Measurements from ENCODE around the gene OR6P1.

The OR6P1 gene

GRCh38 chr1:158570480-158570879 is at the start of gene OR6P1:
Gene OR6P1, minus strand, starts transcription at chr1:158570580. Its CDS starts 6,976 bp downstream, at chr1:158563604.
- DNase-seq (ENCODE audit: low read depth, low spot score), result no peak

GRCh38 chr1:158613764-158614163 is 43.4 kb upstream of the OR6P1 start:
- DNase-seq (ENCODE audit: low read depth, low spot score), result no peak

GRCh38 chr1:158611916-158612315 is 41.5 kb upstream of the OR6P1 start:
- DNase-seq (ENCODE audit: low read depth, low spot score), result no peak

GRCh38 chr1:158607296-158607695 is 36.9 kb upstream of the OR6P1 start:
- DNase-seq (ENCODE audit: low read depth, low spot score), result no peak

GRCh38 chr1:158604968-158605367 is 34.6 kb upstream of the OR6P1 start, which contains the start of gene OR10Z1:
Gene OR10Z1, plus strand, starts transcription at chr1:158605268. Its CDS starts 1,171 bp downstream, at chr1:158606439.
- DNase-seq (ENCODE audit: low read depth, low spot score), result no peak

- no peak for DNase-seq (ENCODE audit: low read depth, low spot score)
Measured at GRCh38 chr1:158600735-158601134, 30.4 kb upstream of the OR6P1 start.

GRCh38 chr1:158586942-158587341 is 16.6 kb upstream of the OR6P1 start:
- no peak for DNase-seq (ENCODE audit: low read depth, low spot score)

GRCh38 chr1:158583962-158584361 is 13.6 kb upstream of the OR6P1 start:
- no peak for DNase-seq (ENCODE audit: low read depth, low spot score)

GRCh38 chr1:158579733-158580132 is 9.4 kb upstream of the OR6P1 start, which contains the start of gene OR10X1:
Gene OR10X1, minus strand, starts transcription at chr1:158579899. Its CDS starts 0 bp downstream, at chr1:158579899.
- DNase-seq (ENCODE audit: low read depth, low spot score), result no peak

GRCh38 chr1:158577561-158577960 is 7.2 kb upstream of the OR6P1 start:
- DNase-seq (ENCODE audit: low read depth, low spot score), result no peak

GRCh38 chr1:158572226-158572625 is 1.8 kb upstream of the OR6P1 start:
- DNase-seq (ENCODE audit: low read depth, low spot score), result no peak

GRCh38 chr1:158564608-158565007 is 5.8 kb downstream of the OR6P1 start:
- no peak for DNase-seq (ENCODE audit: low read depth, low spot score)

GRCh38 chr1:158563853-158564252 is 6.5 kb downstream of the OR6P1 start:
- no peak for DNase-seq (ENCODE audit: low read depth, low spot score)

- DNase-seq (ENCODE audit: low read depth, low spot score), result no peak
Measured at GRCh38 chr1:158559696-158560095, 10.7 kb downstream of the OR6P1 start.

GRCh38 chr1:158554352-158554751 is 16.0 kb downstream of the OR6P1 start, which contains the start of gene OR6Y1:
Gene OR6Y1, minus strand, starts transcription at chr1:158554405. Its CDS starts 6,300 bp downstream, at chr1:158548105.
- DNase-seq (ENCODE audit: low read depth, low spot score), result no peak

- no peak for DNase-seq (ENCODE audit: low read depth, low spot score)
Measured at GRCh38 chr1:158552296-158552695, 18.1 kb downstream of the OR6P1 start.

- no peak for DNase-seq (ENCODE audit: low read depth, low spot score)
Measured at GRCh38 chr1:158547533-158547932, 22.8 kb downstream of the OR6P1 start.

- DNase-seq (ENCODE audit: low read depth, low spot score), result no peak
Measured at GRCh38 chr1:158537609-158538008, 32.8 kb downstream of the OR6P1 start.

- no peak for DNase-seq (ENCODE audit: low read depth, low spot score)
Measured at GRCh38 chr1:158534496-158534895, 35.9 kb downstream of the OR6P1 start.

- DNase-seq (ENCODE audit: low read depth, low spot score), result no peak
Measured at GRCh38 chr1:158527190-158527815, 43.1 kb downstream of the OR6P1 start.

- no peak for DNase-seq (ENCODE audit: low read depth, low spot score)
Measured at GRCh38 chr1:158521666-158522058, 48.7 kb downstream of the OR6P1 start.

- no peak for DNase-seq (ENCODE audit: low read depth, low spot score)
Measured at GRCh38 chr1:158520955-158521665, 49.3 kb downstream of the OR6P1 start.

- no peak for DNase-seq (ENCODE audit: low read depth, low spot score)
Measured at GRCh38 chr1:158520021-158520420, 50.4 kb downstream of the OR6P1 start.
